SKM-1 (cell line): ENCODE measurements around the gene STAT5B.

Experiments
- DNase-seq: peaks from one replicate; lab custom pipeline; 2025; ENCODE audit not compliant: unreplicated experiment; lab: John Stamatoyannopoulos, UW

STAT5B gene

DNA sequence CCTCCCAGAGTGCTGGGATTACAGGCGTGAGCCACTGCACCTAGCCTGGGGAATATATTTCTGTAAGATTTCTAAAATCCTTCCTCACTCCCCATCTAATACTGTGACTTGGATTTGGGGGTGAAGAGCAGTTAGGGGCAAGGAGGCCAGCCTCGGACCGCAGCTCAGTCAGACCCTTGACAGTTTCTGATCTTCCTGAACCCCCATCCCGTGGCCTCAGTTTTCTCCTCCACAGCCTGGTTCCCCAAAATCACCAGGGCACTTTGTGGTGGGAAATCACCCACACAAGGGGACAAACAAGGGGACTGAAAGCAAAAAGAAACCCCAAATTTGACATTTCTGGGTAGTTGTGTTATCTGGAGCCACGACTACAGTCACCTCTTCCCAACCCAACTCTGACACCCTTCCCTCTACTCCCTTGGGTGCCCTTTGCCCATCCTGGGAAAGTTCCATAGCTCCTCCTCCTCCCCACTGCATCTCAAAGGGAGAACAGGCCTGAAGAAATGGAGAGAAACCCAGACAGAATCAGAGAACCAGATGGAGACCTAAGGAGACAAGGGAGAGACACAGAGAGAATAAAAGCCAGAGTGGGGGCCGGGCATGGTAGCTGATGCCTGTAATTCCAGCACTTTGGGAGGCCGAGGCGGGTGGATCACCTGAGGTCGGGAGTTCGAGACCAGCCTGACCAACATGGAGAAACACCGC, 9.3 kb upstream of the STAT5B start:
- DNase-seq: no peak

DNA sequence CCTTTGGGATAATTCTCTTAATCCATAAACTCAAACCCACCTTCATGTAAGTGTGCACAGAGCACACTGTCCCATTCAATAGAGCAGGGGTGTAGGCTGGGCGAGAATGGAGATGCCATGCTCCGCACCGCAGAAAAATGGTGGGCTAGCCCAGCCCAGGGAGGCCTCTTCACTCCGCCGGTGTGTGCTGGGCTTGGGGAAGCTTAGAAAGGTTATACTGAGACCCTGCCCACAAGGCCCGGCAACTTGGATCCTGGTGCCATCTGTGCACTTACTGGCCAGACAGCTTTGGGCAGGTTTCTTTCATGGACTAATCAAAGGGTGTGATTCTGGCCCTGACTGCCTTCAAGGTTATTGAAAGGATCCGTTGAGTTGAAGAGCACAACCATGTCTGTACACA, 8.4 kb upstream of the STAT5B start:
- no peak for DNase-seq

DNA sequence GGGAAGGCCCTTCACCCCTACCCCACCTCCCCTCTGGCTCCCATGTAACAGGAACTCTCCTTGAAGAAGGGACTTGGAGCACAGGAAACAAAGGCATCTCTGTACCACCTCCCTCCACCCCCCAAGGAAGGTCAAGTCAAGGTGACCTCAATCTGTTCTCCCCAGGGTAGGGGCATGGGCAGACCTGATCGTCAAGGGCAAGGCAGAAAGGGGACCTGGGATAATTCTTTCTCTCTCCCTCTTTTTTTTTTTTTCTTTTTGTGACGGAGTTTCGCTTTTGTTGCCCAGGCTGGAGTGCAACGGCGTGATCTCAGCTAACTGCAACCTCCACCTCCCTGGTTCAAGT, 7.8 kb upstream of the STAT5B start:
- DNase-seq: no peak

DNA sequence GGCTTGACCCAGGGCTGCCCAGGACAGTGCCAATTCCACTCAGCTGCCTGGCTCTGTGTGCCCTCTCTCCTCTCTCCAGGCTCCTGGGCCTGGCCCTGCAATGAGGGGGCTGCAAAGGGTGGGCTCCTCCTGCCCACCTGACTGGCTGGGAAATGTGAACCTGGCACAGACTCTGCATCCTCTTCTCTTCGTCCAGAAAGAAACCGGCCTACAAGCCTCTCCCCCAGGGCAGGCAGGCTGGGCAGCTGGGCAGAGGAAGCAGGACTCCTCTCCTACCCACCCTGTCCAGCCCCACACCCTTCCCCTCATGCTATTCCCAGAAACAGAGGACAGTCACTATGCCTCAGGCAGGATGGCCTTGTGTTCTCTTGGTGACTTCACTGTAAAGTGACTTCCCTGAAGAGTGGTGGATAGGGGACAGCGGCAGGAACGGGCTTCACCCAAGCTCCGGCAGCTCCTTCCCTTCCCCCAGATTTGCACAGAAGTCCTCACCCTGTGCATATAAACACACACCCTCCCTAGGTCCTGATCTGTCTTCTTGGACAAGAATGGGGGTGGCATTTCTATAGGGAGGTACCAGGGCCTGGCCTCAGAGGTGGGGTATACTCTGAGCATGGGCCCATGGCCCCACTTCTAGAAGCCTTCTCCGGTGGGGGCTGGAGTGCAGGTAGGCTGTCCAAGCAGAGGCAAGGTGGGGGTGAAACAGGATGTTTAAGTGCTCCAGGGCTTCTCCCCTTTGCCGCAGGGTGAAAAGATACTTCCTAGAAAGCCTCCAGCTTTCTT, 7.2 kb upstream of the STAT5B start:
- DNase-seq: no peak

DNA sequence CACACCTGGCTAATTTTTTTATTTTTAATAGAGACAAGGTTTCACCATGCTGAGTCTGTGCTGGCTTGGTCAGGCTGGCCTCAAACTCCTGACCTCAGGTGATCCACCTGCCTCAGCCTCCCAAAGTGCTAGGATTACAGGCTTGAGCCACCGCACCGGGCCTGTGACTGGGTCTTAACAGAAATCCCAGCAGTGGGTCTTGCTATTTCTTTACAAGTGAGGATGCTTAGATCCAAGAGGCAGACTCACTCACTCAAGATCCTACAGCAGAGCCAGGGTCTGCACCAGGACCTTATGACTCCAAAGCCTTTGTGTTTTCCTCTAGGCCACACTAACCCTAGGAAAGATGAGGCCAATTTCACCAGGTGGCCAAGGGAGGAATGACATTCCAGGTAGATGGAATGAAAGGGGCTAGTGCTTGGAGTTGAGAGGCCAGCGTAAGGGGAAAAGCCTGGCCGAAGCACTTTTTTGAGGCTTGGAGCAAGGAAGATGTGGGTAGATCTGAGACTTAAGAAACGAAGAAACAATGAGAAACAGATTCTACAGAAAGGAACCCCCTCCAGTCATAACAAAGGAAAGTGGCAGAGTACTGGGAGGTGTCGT, 6.4 kb upstream of the STAT5B start:
- DNase-seq: no peak

DNA sequence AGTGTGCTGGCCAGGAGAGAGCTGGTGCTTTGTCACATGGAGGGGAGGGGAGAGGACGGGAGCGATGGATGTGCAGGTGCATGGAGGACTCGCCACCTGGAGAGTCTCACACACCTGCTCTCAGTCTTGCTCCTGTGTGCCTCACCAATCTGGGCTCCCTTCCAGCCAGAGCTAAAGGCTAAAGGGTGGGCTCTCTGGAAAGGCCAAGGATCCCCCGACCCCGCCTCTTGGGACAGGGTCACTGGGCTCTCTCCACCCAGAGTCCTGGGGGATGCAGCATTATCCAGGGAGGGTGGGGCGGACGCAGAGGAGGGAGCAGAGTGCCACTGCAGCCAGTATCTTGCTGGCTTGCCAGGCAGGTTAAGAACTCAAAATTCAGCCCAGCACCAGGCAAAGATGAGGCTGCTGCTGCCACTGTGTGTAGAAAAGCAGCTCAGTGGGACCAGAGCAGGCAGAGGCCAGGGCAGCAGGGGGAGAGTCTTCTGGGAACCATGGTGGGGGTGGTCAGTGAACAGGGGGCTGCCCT, 5.4 kb upstream of the STAT5B start:
- DNase-seq: no peak

DNA sequence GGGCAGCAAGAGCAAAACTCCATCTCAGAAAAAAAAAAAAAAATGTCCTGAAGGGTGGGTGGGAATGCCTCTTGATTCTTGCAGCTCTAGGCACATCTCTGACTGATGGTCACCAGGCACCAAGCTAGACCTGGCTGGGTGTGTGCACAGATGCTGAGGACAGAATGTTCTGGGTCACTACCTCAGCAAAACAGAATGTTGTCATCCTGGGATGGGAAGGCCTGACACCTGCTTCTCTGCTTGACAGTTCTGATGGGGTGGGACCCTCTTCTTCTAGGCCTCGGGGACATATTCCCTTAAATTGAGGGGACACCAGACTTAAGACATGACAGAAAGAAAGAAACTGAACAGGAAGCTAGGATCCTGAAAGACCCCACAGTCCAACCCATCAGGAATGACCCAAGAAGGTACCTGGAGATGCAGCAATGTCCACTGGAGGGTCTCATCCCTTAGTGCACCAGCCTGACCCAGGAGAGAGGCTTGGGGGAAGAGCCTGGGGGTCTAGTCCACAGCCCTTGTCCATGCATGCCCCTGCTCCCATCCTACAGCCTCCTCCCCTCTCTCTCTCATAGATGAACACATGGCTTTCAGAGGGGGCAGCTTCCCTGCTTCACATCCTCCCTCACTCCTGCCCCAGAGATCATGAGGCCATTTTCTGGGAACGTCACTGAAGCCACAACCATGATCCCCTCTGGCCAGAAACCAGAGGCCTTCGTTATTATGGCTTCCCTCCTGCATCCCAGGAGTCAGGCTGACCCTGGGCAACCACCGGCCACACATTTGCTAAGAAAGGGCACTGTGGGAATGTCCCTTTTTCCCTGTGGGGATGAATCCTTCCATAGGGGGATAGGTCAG, 3.8 kb upstream of the STAT5B start:
- DNase-seq: no peak

DNA sequence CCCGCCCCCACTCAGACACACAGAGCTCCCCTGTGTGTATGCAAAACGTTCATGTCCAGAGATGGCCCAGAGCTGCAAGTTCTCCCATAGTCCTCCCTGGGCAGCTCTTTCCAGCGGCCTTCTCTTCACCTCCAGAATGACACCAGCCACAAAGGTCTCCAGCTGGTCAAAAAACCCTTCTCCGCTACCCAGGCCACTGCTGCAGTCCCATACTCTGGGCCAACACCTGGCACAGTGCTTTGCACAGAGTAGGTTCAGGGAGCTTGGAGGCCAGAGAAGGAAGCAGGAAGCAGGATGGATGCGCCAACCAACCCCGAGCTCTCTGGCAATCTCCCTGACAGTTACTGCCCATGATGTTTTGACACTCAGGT, 1.1 kb upstream of the STAT5B start:
- DNase-seq: no peak

DNA sequence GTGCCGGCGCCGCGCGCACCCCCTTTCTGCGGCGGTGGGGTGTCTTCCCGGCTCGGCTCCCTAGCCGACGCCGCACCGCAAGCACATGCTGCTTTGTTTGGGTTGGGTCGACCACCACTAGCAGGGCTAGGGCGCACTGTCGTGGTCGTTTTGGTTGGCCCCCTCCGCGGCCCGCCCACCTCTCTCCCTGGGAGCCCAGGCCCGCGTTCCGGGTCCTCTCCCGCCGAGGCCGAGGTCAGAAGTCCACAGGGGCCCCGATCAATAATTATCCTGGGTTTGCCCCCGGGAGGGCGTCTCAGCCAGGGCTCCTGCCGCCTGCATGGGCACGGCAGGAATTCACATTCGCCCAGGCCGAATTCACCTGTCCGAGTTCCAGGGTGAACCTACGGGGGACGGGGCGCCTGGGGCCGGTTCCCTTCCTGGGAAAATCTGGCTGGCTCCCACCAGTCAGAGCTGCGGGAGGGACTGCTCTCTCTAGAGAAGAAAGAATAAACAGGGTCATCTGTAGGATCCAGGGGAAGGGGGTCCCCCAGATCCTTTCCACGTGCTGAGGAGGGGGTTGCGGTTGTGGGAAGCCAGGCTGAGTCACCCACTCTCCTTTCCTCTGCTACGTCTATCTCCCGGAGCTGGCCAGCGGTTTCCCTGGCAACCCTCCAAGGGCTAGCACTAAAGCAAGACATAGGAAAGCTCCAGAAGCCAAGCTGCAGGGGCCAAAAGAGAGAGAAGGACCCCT, 584 bp upstream of the STAT5B start:
- no peak for DNase-seq

DNA sequence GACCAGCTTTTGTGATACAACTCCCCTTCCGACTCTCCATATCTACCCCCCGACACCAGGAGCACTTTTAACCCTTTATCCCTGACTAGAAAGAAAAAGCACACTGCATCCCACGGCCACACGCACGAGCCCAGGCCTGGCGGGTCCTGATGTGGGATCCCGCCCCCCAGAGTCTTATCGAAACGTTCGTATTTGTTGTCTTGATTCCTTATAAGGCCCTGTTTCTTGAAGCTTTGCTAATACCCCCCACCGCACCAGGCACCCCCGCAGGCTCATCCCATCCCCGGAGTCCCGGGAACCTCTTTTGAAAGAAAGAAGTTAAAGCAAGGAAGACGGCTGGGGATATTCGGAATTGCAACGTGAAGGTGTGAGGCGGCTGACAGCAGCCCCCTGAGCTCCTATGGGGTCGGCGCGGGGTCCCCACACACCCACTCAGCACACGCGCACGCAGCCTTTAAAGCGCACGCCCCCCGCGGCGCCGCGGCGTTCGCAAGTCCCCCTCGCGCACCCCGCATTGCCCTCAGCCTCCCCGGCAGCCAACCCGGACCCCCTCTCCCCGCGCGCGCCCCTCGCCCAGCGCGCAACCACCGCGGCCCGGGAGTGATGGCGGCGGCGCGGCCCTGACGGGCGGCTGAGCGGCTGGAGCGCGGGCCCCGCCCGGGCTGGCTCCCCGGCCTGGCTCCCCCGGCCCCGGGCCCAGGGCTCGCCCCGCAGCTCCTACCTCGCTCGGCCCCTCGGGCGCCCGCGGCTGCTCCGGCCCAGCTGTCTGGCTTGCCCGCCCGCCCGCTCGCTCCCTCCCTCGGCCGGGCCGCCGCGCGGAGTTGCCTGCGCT, 448 bp downstream of the STAT5B start:
- DNase-seq: no peak

DNA sequence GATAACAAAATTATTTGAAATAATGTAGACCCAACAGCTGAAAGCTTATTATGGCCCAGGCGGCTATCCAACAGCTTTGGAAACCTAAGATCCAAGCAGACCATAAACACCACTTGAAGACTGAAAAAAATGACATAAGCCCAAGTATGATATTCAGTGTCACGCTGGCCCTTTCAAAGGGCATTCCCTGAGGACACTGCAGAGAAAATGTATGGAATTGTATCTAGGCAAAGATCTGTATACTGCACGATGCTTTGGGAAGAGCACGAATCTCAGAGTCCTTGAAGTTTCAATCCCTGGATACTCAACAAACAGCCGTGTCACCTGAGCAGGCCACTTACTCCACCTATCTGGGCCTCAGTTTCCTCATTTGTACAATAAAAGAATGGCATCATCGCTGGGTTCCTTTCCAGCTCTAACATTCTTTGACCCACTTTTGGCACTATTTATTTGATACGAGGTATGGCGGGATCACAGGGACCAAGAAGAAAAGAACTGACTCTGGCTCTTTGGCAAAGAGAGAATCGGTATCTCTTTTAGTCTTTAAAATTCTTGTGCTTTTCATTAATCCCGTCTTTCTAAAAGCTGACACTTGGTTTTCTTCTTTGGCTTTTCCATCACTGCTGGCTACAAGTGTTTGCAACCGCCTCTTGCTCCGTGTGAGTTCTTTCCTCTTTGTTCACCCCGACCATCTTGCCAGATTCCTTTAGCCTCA, 1.2 kb downstream of the STAT5B start:
- DNase-seq: no peak

DNA sequence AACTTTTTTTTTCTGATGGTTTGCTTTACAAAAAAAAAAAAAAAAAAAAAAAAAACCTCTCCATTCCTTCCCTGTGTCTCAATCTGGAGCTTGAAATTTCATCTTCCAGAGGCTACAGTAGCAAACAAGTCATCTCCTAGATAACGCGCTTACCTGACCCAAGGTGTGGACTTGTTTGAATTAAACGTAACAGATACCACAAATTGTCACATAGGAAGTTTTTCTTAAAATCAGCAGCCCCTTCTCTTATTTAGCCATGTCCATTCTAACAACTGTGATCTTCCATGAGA, 2.0 kb downstream of the STAT5B start:
- no peak for DNase-seq

DNA sequence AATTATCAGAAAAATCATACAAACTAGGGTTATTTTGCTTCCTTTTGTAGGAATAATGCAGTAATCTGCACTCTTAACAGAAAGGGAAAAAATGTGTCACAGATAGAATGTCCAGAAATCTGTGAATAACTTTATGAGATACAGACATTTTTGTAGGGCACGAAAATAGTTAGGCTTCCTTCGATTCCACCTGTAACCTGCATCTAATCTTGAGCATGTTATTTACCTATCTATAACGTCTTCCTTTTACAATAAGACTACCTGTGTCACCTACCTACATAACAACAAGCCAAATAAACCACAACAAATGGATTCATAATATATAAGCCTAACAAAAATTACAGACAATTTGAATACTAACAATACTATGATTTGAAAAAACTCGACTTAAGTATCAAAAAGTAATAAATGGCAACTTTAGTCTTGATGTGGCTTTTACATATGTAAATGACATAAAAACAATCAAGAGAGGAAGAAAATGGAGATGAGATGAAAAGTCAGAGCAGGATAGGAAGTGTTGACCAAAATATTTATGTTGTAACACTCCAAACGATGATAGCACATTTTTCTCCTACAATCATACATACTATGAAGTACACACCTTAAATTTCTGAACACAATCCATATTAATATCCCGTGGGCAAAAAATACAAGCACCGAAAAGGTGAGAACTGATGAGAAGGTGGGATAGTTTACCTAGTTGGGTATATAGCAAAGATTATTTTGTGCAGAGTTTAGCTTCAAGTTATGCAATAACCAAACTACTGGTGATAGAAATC, 2.5 kb downstream of the STAT5B start:
- no peak for DNase-seq

DNA sequence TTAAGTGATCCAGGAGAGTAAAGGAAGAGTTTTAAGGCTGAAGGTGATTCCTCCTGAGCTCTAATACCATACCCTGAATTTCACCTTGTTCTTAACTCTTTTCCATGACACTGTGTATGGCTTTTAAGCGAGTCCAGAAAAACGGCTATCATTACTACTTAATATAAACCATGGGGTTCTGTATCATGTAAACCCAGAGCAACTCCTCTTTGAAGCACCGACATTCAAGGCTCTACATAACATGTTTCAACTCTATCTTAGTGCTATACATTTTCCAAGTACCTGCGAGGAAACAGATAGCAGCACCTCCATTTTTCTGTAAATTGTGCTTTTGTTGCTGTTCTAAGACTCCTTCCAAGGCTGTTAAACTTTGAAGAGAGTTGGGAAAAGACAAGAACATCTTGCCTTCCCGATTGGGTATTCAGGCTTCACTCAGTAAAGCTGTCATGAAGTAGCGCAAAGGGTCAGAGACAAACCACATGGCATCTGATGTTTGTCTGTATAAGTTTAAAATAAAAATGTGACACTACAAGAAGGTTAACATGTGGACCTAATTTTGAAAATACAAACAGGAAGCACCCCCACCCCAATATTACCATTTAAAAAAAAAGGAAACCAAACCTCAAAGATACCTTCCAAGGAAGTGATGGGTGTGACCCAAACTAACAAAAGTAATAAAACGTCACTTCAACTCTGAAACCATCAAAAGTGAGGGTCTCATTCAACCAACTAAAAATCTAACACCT, 3.9 kb downstream of the STAT5B start:
- no peak for DNase-seq

DNA sequence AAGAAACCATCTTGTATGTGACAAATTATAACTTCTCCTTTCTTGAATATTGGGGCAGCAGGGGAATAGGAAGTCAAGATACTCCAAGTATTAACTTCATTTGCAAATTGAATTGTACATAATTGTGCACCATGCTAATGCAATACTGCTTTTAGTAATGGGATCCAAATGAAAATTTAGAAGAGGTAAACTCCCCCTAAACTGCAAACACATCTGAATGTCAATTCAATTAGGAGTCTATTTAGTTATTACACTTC, 4.5 kb downstream of the STAT5B start:
- DNase-seq: no peak

DNA sequence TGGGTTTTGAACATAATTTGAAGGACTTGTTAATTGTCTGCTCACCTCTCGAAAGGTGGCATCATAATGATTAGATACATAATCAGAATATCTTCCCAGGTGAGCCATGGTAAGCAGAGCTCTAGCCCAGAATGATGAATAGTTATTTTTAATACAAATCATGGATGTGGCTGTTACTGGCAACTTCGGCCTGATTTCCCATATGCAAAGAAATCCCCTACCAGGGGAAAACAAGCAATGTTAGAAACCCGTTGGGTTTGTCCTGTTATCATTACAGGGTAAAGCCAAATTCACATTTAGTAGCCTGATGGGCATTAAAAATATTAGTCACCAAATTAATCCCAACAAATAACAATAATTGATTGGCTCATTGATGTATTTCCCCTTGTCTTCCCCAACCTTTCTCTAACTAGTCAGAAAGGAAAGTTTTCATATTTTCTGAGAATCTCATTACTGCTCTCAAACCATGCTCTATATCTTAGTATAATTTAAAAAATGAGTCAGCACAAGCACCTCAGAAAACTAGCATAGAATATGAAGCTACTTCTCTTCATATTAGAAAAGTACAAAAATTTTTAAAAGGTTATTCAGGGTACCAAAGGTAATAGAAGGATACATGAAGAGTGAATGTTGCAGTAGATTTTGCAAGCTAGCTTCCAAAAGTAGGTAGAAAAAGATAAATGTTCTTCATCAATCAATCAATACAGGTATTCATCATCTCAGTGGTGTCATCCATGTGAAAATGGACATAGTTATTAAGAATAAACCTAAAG, 5.0 kb downstream of the STAT5B start:
- DNase-seq: no peak

DNA sequence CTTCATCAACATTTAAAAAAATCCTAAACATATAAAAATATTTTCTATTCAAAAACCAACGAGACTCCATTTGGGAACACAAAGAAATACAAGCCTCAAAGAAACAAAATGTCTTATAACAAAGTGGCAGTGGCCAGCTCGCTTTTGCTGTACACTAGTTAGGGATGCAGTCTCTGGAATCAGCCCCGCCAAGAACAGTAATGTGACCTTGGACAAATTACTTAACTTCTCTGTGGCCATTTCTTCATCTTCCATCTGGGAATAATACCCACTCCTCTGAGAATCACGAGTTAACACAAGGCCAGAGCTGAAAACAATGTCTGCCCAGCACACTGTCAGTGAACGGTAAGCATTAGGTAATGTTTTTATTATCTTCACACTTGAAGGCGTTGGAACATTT, 5.6 kb downstream of the STAT5B start:
- DNase-seq: no peak

DNA sequence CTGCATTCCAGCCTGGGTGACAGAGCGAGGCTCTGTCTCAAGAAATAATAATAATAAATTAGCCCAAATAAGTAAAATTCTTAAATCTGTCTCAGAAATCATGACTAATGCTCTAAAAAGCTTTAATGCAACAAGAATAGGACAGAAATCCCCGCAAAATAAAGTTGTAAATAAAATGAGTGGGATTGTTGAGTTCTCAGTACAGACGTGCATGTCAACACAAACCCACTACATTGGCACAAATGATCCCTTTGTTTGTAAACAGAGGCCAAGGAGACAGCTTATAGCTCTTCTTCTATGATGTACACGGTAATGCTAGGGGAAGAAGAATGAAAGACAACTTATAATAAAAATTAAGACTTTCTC, 6.0 kb downstream of the STAT5B start:
- no peak for DNase-seq
